GM12878 (cell line): ENCODE results near the gene LSM2. TPM values are rescaled to one million over a fixed set of nuclear protein-coding genes. Genes with fewer than 3 reads are reported as not detected.

Source experiments
- ATAC-seq: fragments of 200-7000 bp; cut with Tn5 transposase; 3 replicates; pipeline ENCODE4 v1.9.1; 2020; ENCODE audit warnings: mild to moderate bottlenecking, moderate library complexity
- BruUV-seq: library from RNA; stranded (reverse); fragments of 400-500 nt; replicated peaks from 2 replicates; lab custom pipeline; 2021; lab: Mats Ljungman, UMichigan
- CTCF ChIA-PET: fragments of 300-600 bp; sonication (Branson Sonifier 250); formaldehyde crosslinking; extraction: SDS; loops from one replicate; lab custom pipeline; 2021; ENCODE audit warnings: inconsistent platforms; lab: Yijun Ruan, JAX
- POLR2A ChIA-PET: fragments of 350-600 bp; formaldehyde crosslinking; extraction: SDS; loops from one replicate; lab custom pipeline; 2021; ENCODE audit warnings: inconsistent platforms; lab: Charles Lee
- RAD21 ChIA-PET: fragments of 300-600 bp; sonication (Branson Sonifier 250); formaldehyde crosslinking; loops from one replicate; lab custom pipeline; 2023; ENCODE audit warnings: antibody characterized with exemption; ENCODE audit not compliant: unreplicated experiment; lab: Charles Lee
- SMC1A ChIA-PET: fragments of 300-600 bp; sonication (Branson Sonifier 250); formaldehyde crosslinking; loops from one replicate; lab custom pipeline; 2023; ENCODE audit not compliant: unreplicated experiment, uncharacterized antibody; lab: Charles Lee
- DNase-seq: peaks from one replicate; pipeline ENCODE4 v3.0.0-alpha.2; 2011; ENCODE audit warnings: low read depth, low spot score
- FAIRE-seq: peaks from 3 replicates; lab custom pipeline; 2011; peaks lifted over from hg19 to GRCh38; lab: Jason Lieb, UNC
- H2AFZ ChIP-seq: 2 replicates; pipeline ENCODE4 v1.6.0; 2011; ENCODE audit warnings: low read depth, low read length, control low read depth; ENCODE audit not compliant: control insufficient read depth
- H3K27ac ChIP-seq: 2 replicates; pipeline ENCODE4 v1.5.1; 2011; ENCODE audit warnings: control low read depth; ENCODE audit not compliant: control insufficient read depth, insufficient read depth
- H3K27me3 ChIP-seq, 2 experiments: replicated peaks in 1 of 2; 2 replicates each; pipeline versions ENCODE4 v1.6.0 to v1.6.1; 2011; ENCODE audit warnings: low read length in 1 of 2; ENCODE audit not compliant: control insufficient read depth in 2 of 2, insufficient read depth in 2 of 2
- H3K36me3 ChIP-seq, 2 experiments: 2 replicates each; pipeline ENCODE4 v1.5.1; 2011; ENCODE audit warnings: low read length in 1 of 2; ENCODE audit not compliant: control insufficient read depth in 2 of 2, insufficient read depth in 2 of 2
- H3K4me1 ChIP-seq: 2 replicates; pipeline ENCODE4 v1.6.1; 2011; ENCODE audit warnings: mild to moderate bottlenecking, low read length, moderate library complexity, mixed read lengths; ENCODE audit not compliant: control insufficient read depth, insufficient read depth
- H3K4me2 ChIP-seq: 2 replicates; pipeline ENCODE4 v1.6.0; 2011; ENCODE audit warnings: control low read depth; ENCODE audit not compliant: control insufficient read depth, insufficient read depth
- H3K4me3 ChIP-seq: fragments of 200-600 bp; sonication (generic); 2 replicates; pipeline ENCODE4 v1.5.1; 2016
- H3K79me2 ChIP-seq: 2 replicates; pipeline ENCODE4 v1.6.0; 2011; ENCODE audit warnings: low read length; ENCODE audit not compliant: control insufficient read depth, insufficient read depth
- H3K9ac ChIP-seq: 2 replicates; pipeline ENCODE4 v1.8.0; 2011; ENCODE audit warnings: low read length, control low read depth, mixed read lengths; ENCODE audit not compliant: control insufficient read depth, insufficient read depth
- H3K9me3 ChIP-seq: replicated peaks from 3 replicates; pipeline ENCODE4 v1.5.1; 2011; ENCODE audit warnings: mild to moderate bottlenecking, low read length; ENCODE audit not compliant: control insufficient read depth, insufficient read depth
- H4K20me1 ChIP-seq: 2 replicates; pipeline ENCODE4 v1.6.0; 2011; ENCODE audit not compliant: control insufficient read depth, insufficient read depth
- CHD1 ChIP-seq: IDR thresholded peaks from 2 replicates; pipeline ENCODE4 v1.6.1; 2012; ENCODE audit warnings: low read depth, low read length, improper control_type of control experiment
- CHD2 ChIP-seq: IDR thresholded peaks from 2 replicates; pipeline ENCODE4 v1.6.1; 2011; ENCODE audit warnings: low read depth, low read length, improper control_type of control experiment, borderline replicate concordance
- CTCF ChIP-seq, 3 experiments: IDR thresholded peaks in 2 of 3; conservative IDR thresholded peaks in 1 of 3; 2 replicates each; pipeline ENCODE4 v1.5.1; 2011; ENCODE audit warnings: low read depth in 3 of 3, low read length in 3 of 3, mild to moderate bottlenecking in 3 of 3, control low read depth in 2 of 3, moderate library complexity in 2 of 3, inconsistent platforms in 1 of 3, mixed read lengths in 1 of 3; ENCODE audit not compliant: control insufficient read depth in 2 of 3, insufficient read depth in 1 of 3; ENCODE audit errors: extremely low read depth in 1 of 3
- GATAD2B ChIP-seq: fragments of 450-650 bp; conservative IDR thresholded peaks from 2 replicates; pipeline ENCODE4 v1.6.1; 2017; ENCODE audit warnings: low read depth, mild to moderate bottlenecking, moderate library complexity
- HSF1 ChIP-seq: fragments of 150-350 bp; IDR thresholded peaks from 2 replicates; pipeline ENCODE4 v1.6.1; 2014; ENCODE audit warnings: mild to moderate bottlenecking, low read depth, low read length
- IKZF2 ChIP-seq, 2 experiments: fragments of 450-650 bp; IDR thresholded peaks; 2 replicates each; pipeline ENCODE4 v1.6.1; 2017; ENCODE audit warnings: mild to moderate bottlenecking in 2 of 2, moderate library complexity in 2 of 2
- MXI1 ChIP-seq: fragments of 150-350 bp; IDR thresholded peaks from 2 replicates; pipeline ENCODE4 v1.6.1; 2011; ENCODE audit warnings: low read depth, mild to moderate bottlenecking, inconsistent platforms, low read length, improper control_type of control experiment
- POLR2A ChIP-seq: IDR thresholded peaks from 2 replicates; pipeline ENCODE4 v1.6.1; 2011; ENCODE audit warnings: low read depth, mild to moderate bottlenecking, low read length
- POLR2AphosphoS5 ChIP-seq: IDR thresholded peaks from 2 replicates; pipeline ENCODE4 v1.6.1; 2011; ENCODE audit warnings: mild to moderate bottlenecking, low read length, inconsistent platforms
- POU2F2 ChIP-seq: IDR thresholded peaks from 3 replicates; pipeline ENCODE4 v1.6.1; 2011; ENCODE audit warnings: low read depth, mild to moderate bottlenecking, low read length, borderline replicate concordance
- RUNX3 ChIP-seq: IDR thresholded peaks from 2 replicates; pipeline ENCODE4 v1.6.1; 2012; ENCODE audit warnings: low read length, inconsistent platforms
- SKIL ChIP-seq: fragments of 450-650 bp; IDR thresholded peaks from 2 replicates; pipeline ENCODE4 v1.6.1; 2017; ENCODE audit warnings: mild to moderate bottlenecking, low read depth, inconsistent platforms; ENCODE audit not compliant: poor library complexity, severe bottlenecking
- SUZ12 ChIP-seq: fragments of 200-600 bp; sonication (generic); IDR thresholded peaks from one replicate; pipeline ENCODE4 v1.6.1; 2018; ENCODE audit warnings: antibody characterized with exemption, mild to moderate bottlenecking; ENCODE audit not compliant: unreplicated experiment
- ZNF274 ChIP-seq: IDR thresholded peaks from one replicate; pipeline ENCODE4 v1.8.0; 2011; ENCODE audit not compliant: insufficient read length, insufficient read depth
- WGBS: methylation state at CpG from one replicate; pipeline ENCODE4 v1.1.6; 2016; ENCODE audit warnings: low lambda C conversion rate; ENCODE audit not compliant: insufficient replicate concordance, insufficient coverage; ENCODE audit errors: missing lambda C conversion rate; 5-methylcytosine and 5-hydroxymethylcytosine counted together
- in situ Hi-C: fragments of 300-500 bp; cut with MboI; formaldehyde crosslinking; loops from 9 replicates; pipeline ENCODE4 v1.14.3; 2018; ENCODE audit warnings: mixed read lengths
- intact Hi-C: fragments of 100-400 bp; cut with micrococcal nuclease; formaldehyde crosslinking; loops from one replicate; pipeline ENCODE4 v1.14.2; 2022; ENCODE audit not compliant: unreplicated experiment
- polyA plus RNA-seq, 11 experiments: library from polyadenylated mRNA; depleted of rRNA in 4 of 11; unstranded in 6 of 11; stranded (reverse) in 5 of 11; fragments of >200 nt; fragmentation: Nextera tagmentation in 4 of 11; fragmentation: Illumina TruSeq in 1 of 11; extraction: Ambion mirVana in 4 of 11; extraction: Trizol in 1 of 11; gene quantifications; 1 replicate in 1 of 11; 2 replicates in 10 of 11; pipeline versions ENCODE4 v1.2.1 to v1.2.3, GENCODE V29; 2011 to 2016; ENCODE audit warnings: inconsistent platforms in 2 of 11, missing spikeins in 2 of 11, low read depth in 1 of 11
- total RNA-seq, 4 experiments: library from RNA; depleted of rRNA in 3 of 4; stranded (reverse); fragments of >200 nt in 3 of 4; fragmentation: Illumina TruSeq in 1 of 4; extraction: Trizol in 1 of 4; gene quantifications; 2 replicates each; pipeline versions ENCODE4 v1.2.1 to v1.2.3, GENCODE V29; 2013 to 2021

The LSM2 gene
- total and polyA plus RNA-seq, 10 of the 15 experiments (the other 5 are each of a cell fraction or from before 2014, with no cell fraction given), result 99.1 to 276 (median 153) TPM

GRCh38 chr6:31815025-31815838 is 8.5 kb upstream of the LSM2 start, which contains the start of the genes HSPA1A and HSPA1L:
Gene HSPA1A (plus strand): TSS chr6:31815543. CDS start chr6:31815757, 214 bp downstream.
Gene HSPA1L (minus strand): TSS chr6:31815283. CDS start chr6:31811972, 3,311 bp downstream.
- Histone ChIP-seq H3K4me1 (peaks cover 29% of the 10 kb centered on the region), H2AFZ (peak within 1 kb of the TSS; percentile 91), H3K79me2 (no peaks in the 10 kb centered on the region; the same call in 1 of the 2 replicates), H3K27me3 (no peaks in the 10 kb centered on the region), H3K4me3 (peak within 1 kb of the TSS; percentile 94), H4K20me1 (no peaks in the 10 kb centered on the region), H3K27ac (peak within 1 kb of the TSS; percentile 58), H3K4me2 (peak within 1 kb of the TSS; percentile 90), H3K9me3 (no peaks in the 10 kb centered on the region), H3K9ac (peak within 1 kb of the TSS; percentile 64), H3K36me3 (no peaks in the 10 kb centered on the region)
- ChIA-PET RAD21 (interaction anchor here (0.6 to 4.3 kb wide), 10 partner anchors 9 to 258 kb away, joined by 3 to 27 read pairs (median 12); partner anchors contain the start of genes CLIC1, DDAH2, HSPA1B and LSM2), SMC1A (interaction anchor here (1.0 to 3.0 kb wide), 8 partner anchors 9 to 85 kb away, joined by 3 to 10 read pairs (median 4); partner anchors contain the start of gene LSM2), POLR2A (interaction anchor here (0.6 to 5.2 kb wide), 11 partner anchors 9 to 194 kb away, joined by 3 to 91 read pairs (median 5); partner anchors contain the start of genes CLIC1, HSPA1B, LSM2 and MSH5), CTCF (interaction anchor here (0.8 to 1.1 kb wide), 7 partner anchors 8 to 134 kb away, joined by 3 to 6 read pairs (median 3); partner anchors contain the start of genes LSM2 and LY6G5C)
- DNase-seq (no peak), ATAC-seq (peak; percentile 58), FAIRE-seq (peak; percentile 27)
- in situ Hi-C loops, result no loop called here
- no TSS peak for BruUV-seq
- intact Hi-C loops, result no loop called here
- 1% methylated on average over 54 of the region's 56 CpGs for WGBS
- TF ChIP-seq RUNX3 (no peak), POU2F2 (peak; percentile 45; the same call in 1 of the 3 replicates), HSF1 (peak; percentile 100), POLR2AphosphoS5 (peak; percentile 93), CHD1 (no peak), SKIL (no peak), MXI1 (0 out of 2 replicates have a peak, but pooled peaks have one; percentile 30), GATAD2B (peak; percentile 62; the same call in 1 of the 2 replicates), CTCF (IDR thresholded peaks at IDR 0.05 in 2 of 3, conservative IDR thresholded peaks at IDR 0.05 in 1 of 3; ENCODE audit: control insufficient read depth in 2 of 3, extremely low read depth in 1 of 3, insufficient read depth in 1 of 3, low read depth in 3 of 3, low read length in 3 of 3) (no peak), CHD2 (no peak), SUZ12 (no peak), POLR2A (peak; percentile 81), ZNF274 (no peak), IKZF2 (IDR thresholded peaks at IDR 0.05) (peak in 1 of 2 experiments; percentile 27; a peak in 1 of 4 replicates)
